Stimulated activated CD4-positive, alpha-beta T cell treated with anti-CD3 and anti-CD28 coated beads, TNF-alpha, amount 100 ng/mL, for 24 hours (primary cell): Measurements from ENCODE around the gene FH.

Experiments used
- DNase-seq, 3 experiments: peaks; one replicate each; pipeline ENCODE4 v3.0.0-alpha.2; 2020; ENCODE audit warnings: low read depth in 3 of 3

FH gene

DNA sequence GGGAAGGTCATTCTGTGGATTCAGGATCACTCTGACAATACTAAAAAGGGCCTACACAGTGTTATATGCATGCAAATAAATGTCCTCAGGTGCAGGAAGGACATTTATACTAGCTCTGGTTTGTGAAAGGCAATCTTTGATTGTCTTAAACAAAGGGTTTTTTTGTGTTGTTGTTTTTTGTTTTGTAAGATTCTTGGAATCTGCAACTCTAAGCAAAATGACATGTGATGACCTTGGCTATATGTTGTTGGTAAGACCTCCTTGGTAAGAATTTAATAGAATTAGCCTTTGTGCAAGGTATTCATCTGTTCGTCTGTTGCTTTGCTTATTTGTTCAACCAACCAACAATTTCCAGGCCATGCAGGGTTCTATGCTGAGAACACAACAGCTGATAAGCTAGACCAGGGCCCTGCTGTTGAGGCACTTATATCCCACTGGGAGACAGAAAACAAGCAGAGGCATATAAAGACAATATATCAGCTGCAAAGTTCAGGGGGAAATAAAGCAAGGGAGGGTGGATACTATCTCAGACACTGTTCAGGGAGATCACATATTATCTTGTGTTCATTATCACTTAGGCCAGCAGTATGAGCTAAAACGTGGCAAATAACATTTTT is 60.3 kb downstream of the FH start:
- no peak for DNase-seq

DNA sequence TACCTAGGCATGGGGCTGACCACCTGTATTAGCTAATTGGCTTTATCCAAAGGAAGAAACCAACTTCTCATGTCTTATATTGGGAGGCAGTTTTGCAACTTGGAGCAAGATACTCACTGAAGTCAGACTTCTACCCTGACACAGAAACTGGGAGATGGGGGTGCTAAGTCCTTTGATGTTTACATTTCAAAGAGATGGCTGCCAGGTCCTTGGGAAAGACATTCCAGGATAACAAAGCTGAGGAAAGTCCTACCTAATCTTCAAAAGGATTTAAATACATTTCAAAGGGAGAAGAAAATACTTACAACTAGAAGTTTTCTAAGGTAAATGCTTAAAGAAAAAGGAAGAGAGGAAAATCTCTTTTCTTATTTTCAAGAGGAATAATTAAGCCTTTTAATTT is 62.1 kb downstream of the FH start:
- DNase-seq = no peak

DNA sequence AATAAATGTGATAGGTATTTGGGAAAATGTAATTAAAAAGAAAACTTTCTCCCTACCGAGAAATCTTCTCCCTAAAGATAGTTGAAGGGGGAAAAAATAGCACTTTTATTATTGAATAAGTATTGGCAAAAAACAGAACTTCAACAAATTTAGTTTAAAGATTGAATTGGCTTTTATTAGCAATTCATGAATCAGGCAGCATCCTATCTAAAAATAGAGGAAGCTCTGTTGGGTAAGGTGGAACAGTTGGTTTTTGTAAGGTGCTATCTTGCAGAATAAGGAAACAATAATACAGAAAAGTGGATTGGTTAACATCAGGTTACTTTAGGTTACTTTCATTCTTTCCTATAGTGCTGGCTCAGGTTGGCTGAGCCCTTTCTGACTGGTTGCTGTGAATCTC is 62.8 kb downstream of the FH start:
- DNase-seq = no peak

DNA sequence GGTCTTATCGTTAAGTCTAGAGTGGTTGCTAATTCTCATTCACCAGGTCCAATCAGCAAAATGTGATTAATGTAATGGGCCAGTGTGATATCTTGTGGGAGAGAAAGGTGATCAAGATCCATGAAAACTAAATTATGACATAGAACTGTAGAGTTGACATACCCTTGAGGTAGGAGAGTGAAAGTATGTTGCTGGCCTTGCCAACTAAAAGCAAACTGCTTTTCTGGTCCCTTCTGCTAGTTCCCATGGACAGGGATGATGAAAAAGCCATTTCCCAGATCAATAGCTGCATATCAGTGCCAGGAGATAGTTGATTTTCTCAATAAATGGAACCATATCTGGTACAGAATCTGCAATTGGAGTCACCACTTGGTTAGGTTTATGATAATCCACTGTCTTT is 65.8 kb downstream of the FH start:
- DNase-seq = no peak

DNA sequence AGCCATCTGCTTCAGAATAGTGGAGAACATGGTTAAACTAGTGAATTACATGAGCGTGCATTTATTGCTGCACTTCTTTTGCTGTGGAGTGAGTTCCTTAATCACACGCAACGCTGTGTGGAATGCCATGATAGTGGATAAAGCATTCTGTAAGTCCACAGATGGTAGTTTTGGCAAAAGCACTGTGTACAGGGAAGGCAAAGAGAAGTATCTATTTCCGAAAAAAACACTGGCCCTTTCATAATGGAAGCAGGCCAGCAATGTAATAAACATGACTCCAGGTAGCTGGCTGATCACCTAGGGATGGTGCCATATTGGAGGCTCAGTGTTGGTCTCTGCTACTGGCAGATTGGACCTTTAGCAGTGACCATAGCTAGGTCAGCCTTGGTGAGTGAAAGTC is 67.6 kb downstream of the FH start:
- DNase-seq = no peak
